CD4-positive, alpha-beta T cell treated with Interleukin-6 for 4 hours (primary cell): ENCODE data around the gene TRA2A.

Experiments
- DNase-seq: peaks from one replicate; pipeline ENCODE4 v3.0.0-alpha.2; 2020; ENCODE audit warnings: mixed read lengths

Gene TRA2A

DNA sequence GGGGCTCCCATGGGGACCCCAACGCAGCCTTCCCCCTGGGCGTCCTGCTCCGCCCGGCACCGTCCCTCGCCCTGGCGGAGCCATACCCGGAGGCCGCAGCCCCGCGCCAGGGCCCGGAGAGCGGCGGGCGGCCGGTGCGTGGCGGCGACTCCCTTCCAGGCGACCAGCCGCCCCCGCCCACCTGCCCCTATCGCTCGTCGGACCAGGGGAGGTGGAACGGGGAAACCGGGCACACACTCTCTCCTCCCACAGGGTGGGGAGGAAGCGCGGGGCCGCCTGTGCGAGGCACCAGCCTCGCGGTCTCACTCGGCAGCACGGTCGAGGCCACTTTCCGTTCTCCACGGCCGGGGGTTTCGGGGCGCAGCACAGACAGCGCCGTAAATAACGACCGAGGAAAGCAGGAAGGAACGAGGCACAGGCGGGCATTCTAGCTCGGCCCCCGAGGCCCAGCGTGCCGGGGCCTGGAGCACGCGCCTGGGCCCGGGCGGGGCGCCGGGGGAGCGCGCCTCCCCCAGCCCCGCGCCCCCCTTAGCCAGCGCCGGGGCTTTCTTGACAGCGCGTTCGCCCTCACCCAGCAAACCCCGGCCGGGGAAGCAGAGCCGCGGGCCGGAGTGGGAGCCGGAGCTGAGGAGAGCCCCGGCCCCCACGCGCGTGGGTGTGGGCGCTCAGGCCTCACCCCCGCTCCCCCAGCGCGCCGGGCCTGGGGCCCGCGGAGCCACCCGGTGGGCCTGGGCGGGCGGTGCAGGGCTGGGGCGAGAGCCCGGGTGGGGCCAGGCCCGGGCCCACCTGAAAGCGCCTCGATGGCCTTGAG lies 62.4 kb downstream of the TRA2A start:
- peak; percentile 40 for DNase-seq

GRCh38 chr7:23468526-23469149 lies 63.1 kb downstream of the TRA2A start:
- no peak for DNase-seq

- DNase-seq: peak; percentile 15
Measured at GRCh38 chr7:23467806-23468525, 63.8 kb downstream of the TRA2A start.

DNA sequence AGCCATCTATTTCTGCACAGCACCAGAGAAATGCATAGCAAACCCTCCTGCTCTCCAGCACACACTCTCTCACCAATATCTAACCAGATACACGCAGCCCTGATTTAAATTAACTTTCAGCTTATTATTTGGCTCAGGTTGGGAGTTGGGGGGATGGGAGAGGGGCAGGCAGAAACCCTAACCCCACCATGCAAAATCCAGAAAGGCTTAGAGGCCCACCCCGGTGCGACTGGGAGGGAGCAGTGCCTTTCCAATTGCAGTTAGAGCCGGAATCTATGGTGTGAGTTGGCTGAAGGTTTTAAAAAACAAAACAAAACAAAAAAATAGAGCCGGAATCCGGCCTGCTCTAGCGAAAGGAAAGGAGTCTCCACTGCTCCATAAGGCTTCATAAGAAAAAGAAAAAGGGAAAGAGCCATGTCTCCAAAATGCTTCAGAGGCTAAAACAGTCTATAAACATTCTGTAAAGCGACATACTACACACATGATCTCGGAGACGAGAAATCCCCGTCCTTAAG lies 64.4 kb downstream of the TRA2A start:
- DNase-seq: no peak

GRCh38 chr7:23462846-23463245 lies 68.9 kb downstream of the TRA2A start:
- peak; percentile 10 for DNase-seq

GRCh38 chr7:23458044-23458443 lies 73.7 kb downstream of the TRA2A start:
- DNase-seq: no peak

GRCh38 chr7:23456093-23456492 lies 75.7 kb downstream of the TRA2A start:
- no peak for DNase-seq

DNA sequence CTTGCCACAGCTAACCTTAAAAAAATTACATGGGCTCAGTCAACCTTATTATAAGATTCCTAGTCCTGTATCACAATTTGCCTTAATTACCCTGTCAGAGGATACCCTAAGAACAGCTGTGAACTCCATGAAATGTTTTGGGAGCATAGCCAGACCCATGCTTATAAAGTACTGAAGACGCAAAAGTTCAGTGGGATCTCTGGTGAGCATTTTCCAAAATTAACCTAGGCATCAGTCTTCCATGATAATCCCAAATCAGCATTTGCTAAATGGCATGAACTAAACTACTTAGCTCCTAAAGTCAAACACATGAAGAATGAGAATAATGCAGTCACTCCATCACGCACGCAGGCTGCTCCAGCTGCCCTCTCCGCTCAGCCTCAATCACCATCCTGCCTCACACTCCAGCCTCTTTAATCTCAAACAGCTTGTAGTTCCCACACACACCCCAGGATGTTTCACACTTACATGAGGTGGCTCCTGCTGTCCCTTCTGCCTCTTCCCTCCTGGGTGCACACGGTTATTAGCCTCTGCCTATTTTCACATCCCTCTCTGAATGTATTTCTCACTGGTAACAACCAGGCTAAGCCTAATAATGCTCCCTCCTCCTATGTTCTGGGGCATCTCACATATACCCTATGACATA lies 76.8 kb downstream of the TRA2A start:
- DNase-seq: no peak
